GM20000 (cell line): ENCODE data around the gene FCER1G.
"Not testable (repeated sequence)": the region's sequence is repeated elsewhere in the genome, so short reads cannot be mapped to it uniquely, and the experiment has no call there.

Experiments
- DNase-seq: peaks from one replicate; pipeline ENCODE4 v3.0.0; 2012; ENCODE audit warnings: low spot score
- TF ChIP-seq, protein P1 (sequence below): IDR thresholded peaks from 2 replicates; pipeline ENCODE4 v1.5.1; 2012; ENCODE audit warnings: mild to moderate bottlenecking, control low read depth; ENCODE audit errors: extremely low read depth, missing control alignments

The FCER1G gene

DNA sequence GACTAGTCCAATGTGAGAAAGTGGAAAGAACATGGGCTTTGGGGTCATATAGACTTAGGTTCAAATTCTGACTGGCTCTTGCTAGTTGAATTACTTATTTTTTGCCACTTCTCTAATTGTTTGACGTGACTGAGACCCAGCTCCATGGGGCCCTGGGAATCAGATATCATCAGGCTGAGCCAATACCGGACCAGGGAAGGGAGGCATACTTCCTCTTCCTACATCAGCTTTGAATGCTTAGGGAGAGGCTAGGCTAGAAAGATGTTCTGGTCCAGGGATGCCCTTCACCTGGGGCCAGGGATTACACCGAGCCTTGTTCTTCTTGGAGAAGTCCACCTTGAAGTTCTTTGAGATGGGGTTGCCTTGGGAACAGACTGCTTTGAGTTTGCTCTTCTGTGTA lies 26.6 kb downstream of the FCER1G start:
- TF ChIP-seq, protein P1, sequence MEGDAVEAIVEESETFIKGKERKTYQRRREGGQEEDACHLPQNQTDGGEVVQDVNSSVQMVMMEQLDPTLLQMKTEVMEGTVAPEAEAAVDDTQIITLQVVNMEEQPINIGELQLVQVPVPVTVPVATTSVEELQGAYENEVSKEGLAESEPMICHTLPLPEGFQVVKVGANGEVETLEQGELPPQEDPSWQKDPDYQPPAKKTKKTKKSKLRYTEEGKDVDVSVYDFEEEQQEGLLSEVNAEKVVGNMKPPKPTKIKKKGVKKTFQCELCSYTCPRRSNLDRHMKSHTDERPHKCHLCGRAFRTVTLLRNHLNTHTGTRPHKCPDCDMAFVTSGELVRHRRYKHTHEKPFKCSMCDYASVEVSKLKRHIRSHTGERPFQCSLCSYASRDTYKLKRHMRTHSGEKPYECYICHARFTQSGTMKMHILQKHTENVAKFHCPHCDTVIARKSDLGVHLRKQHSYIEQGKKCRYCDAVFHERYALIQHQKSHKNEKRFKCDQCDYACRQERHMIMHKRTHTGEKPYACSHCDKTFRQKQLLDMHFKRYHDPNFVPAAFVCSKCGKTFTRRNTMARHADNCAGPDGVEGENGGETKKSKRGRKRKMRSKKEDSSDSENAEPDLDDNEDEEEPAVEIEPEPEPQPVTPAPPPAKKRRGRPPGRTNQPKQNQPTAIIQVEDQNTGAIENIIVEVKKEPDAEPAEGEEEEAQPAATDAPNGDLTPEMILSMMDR: no peak
- DNase-seq: no peak

DNA sequence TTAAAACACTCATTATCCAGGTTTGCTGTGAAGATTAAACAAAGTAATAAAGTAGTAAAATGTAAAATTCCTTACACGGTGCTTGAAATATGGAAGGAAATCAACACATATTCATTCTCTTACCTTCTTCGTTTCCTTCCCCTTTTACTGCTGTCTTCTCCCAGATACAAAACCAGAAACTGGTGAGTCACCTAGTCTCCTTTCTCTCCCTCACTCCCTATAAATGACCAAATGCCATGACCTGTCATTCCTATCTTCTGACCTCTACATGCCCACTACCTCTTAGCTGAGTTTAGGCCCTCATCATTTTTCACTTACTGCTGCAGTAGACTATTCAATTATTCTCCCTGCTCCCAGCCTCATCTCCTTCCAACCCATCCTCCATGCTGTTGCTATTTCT lies 27.2 kb downstream of the FCER1G start:
- DNase-seq: no peak
- TF ChIP-seq, protein P1: no peak

DNA sequence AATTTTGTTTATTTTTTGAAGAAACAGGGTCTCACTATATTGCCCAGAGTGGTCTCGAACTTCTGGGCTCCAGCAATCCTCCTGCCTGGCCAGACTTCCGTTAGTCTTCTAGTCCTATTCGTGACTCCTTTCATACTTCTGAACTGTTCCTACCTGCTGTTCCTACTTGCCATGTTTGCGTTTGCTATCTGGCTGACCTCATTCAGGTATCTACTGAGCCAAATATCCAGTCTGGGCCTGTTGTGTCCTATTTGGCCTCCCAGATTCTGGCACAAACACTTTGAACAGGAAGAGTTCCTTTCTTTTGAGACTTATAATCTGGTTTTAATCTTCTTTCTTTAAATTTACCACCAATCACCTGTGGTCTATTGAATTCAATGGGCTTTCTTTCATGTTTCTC lies 29.8 kb downstream of the FCER1G start:
- no peak for DNase-seq
- TF ChIP-seq, protein P1: no peak

DNA sequence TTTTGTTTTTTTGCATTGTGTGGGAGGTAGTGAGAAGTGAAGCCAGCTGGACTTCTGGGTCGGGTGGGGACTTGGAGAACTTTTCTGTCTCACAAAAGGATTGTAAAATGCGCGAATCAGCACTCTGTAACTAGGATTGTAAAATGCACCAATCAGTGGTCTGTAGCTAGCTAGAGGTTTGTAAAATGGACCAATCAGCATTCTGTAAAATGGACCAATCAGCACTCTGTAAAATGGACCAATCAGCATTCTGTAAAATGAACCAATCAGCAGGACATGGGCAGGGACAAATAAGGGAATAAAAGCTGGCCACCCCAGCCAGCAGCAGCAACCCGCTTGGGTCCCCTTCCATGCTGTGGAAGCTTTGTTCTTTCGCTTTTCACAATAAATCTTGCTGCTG lies 35.0 kb downstream of the FCER1G start:
- not testable (repeated sequence) for DNase-seq

DNA sequence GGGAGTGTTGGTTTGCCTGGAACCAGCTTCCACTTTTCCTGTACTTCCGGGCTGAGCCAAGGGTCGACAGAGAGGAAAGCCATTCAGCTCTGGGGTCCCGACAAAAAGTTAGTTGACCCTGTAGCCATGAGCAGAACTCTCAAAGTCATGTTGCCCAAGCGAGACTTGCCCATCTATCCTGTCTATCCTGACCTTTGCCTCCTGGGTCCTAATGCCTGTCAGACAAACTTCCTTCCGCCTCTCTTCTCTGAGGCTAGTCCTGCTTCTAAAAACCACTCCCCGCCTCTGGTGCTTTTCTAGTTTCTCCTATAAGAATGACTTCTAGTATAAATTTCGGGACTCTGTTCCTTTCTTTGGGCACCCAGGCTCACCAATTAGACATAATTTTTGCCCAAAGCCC lies 35.7 kb downstream of the FCER1G start:
- no peak for DNase-seq
- TF ChIP-seq, protein P1: no peak

DNA sequence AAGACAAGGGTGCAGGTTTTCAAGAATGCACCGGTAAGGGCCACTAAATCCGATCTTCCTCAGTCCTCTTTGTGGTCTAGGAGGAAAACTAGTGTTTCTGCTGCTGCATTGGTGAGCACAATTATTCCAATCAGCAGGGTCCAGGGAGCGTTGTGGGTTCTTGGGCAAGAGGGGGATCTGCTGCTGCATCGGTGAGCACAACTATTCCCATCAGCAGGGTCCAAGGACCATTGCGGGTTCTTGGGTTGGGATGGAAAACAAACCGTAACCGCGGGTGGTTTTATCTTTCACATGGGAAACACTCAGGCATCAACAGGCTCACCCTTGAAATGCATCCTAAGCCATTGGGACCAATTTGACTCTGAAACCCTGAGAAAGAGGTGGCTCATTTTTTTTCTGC lies 36.5 kb downstream of the FCER1G start:
- DNase-seq: no peak
- TF ChIP-seq, protein P1: no peak

DNA sequence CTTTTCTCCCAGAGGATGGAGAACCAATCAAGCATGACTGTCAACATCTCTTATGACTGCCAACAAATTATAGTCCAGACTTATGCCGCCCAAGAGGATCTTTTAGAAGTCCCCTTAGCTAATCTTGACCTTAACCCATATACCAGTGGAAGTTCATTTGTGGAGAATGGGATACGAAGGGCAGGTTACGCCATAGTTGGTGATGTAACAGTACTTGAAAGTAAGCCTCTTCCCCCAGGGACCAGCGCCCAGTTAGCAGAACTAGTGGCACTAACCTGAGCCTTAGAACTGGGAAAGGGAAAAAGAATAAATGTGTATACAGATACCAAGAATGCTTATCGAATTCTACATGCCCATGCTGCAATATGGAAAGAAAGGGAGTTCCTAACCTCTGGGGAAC lies 40.2 kb downstream of the FCER1G start:
- DNase-seq: not testable (repeated sequence)

DNA sequence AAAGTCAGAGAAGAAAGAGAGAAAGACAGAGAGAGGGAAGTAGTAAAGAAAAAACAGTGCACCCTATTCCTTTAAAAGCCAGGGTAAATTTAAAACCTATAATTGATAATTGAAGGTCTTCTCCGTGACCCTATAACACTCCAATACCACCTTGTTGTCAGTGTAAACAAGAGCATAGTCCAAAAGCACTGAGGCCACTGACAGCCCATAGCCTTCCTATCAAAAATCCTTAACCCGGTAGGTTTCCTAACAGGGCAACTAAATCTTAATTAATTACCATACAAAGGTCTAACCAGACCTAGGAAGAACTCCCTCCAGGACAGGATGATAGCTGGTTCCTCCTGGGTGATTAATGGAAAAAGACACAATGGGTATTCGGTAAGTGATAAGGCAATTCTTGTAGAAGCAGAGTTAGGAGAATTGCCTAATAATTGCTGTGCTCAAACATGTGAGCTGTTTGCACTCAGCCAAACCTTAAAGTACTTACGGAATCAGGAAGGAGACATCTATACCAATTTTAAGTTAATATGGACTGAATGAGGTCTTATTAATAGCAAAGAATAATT lies 40.9 kb downstream of the FCER1G start:
- not testable (repeated sequence) for DNase-seq

DNA sequence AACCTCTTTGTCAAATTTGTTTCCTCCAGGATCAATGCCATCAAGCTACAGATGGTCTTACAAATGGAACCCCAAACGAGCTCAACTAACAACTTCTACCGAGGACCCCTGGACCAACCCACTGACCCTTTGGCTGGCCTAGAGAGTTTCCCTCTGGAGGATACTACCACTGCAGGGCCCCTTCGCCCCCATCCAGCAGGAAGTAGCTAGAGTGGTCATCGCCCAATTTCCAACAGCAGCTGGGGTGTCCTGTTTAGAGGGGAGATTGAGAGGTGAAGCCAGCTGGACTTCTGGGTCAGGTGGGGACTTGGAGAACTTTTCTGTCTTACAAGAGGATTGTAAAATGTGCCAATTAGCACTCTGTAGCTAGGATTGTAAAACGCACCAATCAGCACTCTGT lies 42.0 kb downstream of the FCER1G start:
- DNase-seq: not testable (repeated sequence)
